Stomach (tissue), 9 donors: ENCODE measurements around the gene HSD11B1L. TPM values are rescaled to one million over a fixed set of nuclear protein-coding genes. Genes with fewer than 3 reads are reported as not detected.

ENCODE experiments used
- DNase-seq, 2 donors: peaks; one replicate each; pipeline versions ENCODE4 v3.0.0 to v3.0.0-alpha.2; 2013 to 2019
- H3K27ac ChIP-seq, 5 donors: fragments of 200-600 bp in 4 of 5; sonication (generic) in 4 of 5; one replicate each; pipeline ENCODE4 v1.5.1; 2013 to 2019; ENCODE audit warnings: mild to moderate bottlenecking in 1 of 5, moderate library complexity in 1 of 5
- H3K27me3 ChIP-seq, 3 donors: fragments of 200-600 bp; sonication (generic); one replicate each; pipeline ENCODE4 v1.5.1; 2017 to 2019; ENCODE audit warnings: mixed run types in 1 of 3
- H3K36me3 ChIP-seq, 4 donors: fragments of 200-600 bp; sonication (generic); 1 replicate in 3 of 4; 2 replicates in 1 of 4; pipeline ENCODE4 v1.5.1; 2016 to 2019
- H3K4me1 ChIP-seq, 4 donors: fragments of 200-600 bp; sonication (generic); one replicate each; pipeline ENCODE4 v1.5.1; 2016 to 2019
- H3K4me3 ChIP-seq, 4 donors: fragments of 200-600 bp; sonication (generic) in 3 of 4; one replicate each; pipeline ENCODE4 v1.5.1; 2016 to 2019; ENCODE audit warnings: mild to moderate bottlenecking in 1 of 4
- H3K9me3 ChIP-seq, 4 donors: fragments of 200-600 bp; sonication (generic); one replicate each; pipeline ENCODE4 v1.5.1; 2016 to 2019
- CTCF ChIP-seq, 7 experiments: fragments of 450-650 bp in 4 of 7; fragments of 200-600 bp in 3 of 7; sonication (generic) in 3 of 7; IDR thresholded peaks; one replicate each; pipeline ENCODE4 v1.5.1; 2016 to 2019; ENCODE audit warnings: antibody characterized with exemption in 7 of 7, control low read depth in 2 of 7, mild to moderate bottlenecking in 1 of 7
- EP300 ChIP-seq: sonication (generic); formaldehyde crosslinking; IDR thresholded peaks from one replicate; pipeline ENCODE4 v1.6.1; 2017; ENCODE audit warnings: antibody characterized with exemption
- POLR2A ChIP-seq, 4 donors: fragments of 450-650 bp; IDR thresholded peaks; one replicate each; pipeline ENCODE4 v1.6.1; 2016; ENCODE audit warnings: antibody characterized with exemption in 4 of 4, control low read depth in 2 of 4, mild to moderate bottlenecking in 1 of 4, moderate library complexity in 1 of 4
- POLR2AphosphoS5 ChIP-seq, 3 donors: sonication (generic); formaldehyde crosslinking; IDR thresholded peaks; one replicate each; pipeline ENCODE4 v1.6.1; 2016; ENCODE audit warnings: antibody characterized with exemption in 3 of 3
- WGBS, 5 donors: extraction: QIAGEN DNeasy Blood & Tissue Kit in 3 of 5; methylation state at CpG; one replicate each; pipeline versions ENCODE4 v1.1.5 to v1.1.7; 2013 to 2018; 5-methylcytosine and 5-hydroxymethylcytosine counted together
- intact Hi-C: fragments of 100-400 bp; cut with DNase I; formaldehyde crosslinking; loops from one replicate; pipeline ENCODE4 v1.15.1; 2023; ENCODE audit warnings: low total_unique reads
- polyA plus RNA-seq, 3 donors: library from polyadenylated mRNA; stranded (reverse); fragments of 200-250 nt; gene quantifications; one replicate each; pipeline ENCODE4 v1.2.3, GENCODE V29; 2013
- total RNA-seq, 5 donors: library from RNA; depleted of rRNA; stranded (reverse); fragments of >200 nt; gene quantifications; one replicate each; pipeline versions ENCODE4 v1.1.0 to v1.2.3, GENCODE V29; 2014 to 2016
- donor health status: healthy with polysubstance abuse.
- donor health status: Bipolar disorder and iron deficiency.
- donor health status: healthy.

Gene HSD11B1L
- total and polyA plus RNA-seq, 8 donors = 0.89 to 26.8 (median 5.4) TPM

DNA sequence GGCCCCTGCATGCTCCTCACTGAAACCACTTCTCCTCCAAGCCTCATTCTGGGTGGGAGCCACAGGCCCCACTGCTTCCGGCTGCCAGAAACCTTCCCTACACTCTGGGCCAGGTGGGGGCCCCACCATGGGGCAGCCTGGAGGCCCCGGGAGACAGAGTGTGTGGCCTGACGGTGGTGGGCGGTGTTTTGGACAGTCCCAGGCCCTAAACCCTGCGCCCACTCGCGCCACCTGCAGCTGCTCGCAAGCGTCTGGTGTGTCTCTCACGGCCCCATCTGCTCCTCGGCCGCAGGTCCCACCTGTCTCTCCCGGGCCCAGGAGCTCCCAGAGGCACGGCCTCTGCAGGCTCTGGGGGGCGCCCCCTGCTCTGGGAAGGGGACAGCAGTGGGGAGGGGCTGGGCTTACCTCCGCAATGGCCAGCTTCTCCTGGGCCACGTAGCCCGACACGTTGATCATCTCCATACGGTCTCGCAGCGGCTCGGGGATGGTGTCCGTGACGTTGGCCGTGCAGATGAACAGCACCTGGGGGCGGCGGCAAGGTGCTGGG, 14.9 kb downstream of the HSD11B1L start:
- 84 to 93% (median 86%) methylated on average over 14 to 28 of the region's 28 CpGs for WGBS, 5 donors
- Histone ChIP-seq H3K9me3 (no peaks in the 10 kb centered on the region), H3K4me3 (no peak overlapping the region), H3K36me3 (peaks cover 74 to 93% (median 92%) of the 10 kb centered on the region in 4 donors), H3K27ac (no peak overlapping the region), H3K27me3 (no peaks in the 10 kb centered on the region), H3K4me1 (peaks cover 17 to 39% (median 33%) of the 10 kb centered on the region in 4 donors)
- DNase-seq = no peak
- intact Hi-C loops = no loop called here
- TF ChIP-seq EP300 (no peak), CTCF (IDR thresholded peaks at IDR 0.05) (no peak), POLR2AphosphoS5 (IDR thresholded peaks at IDR 0.05) (no peak), POLR2A (IDR thresholded peaks at IDR 0.05) (no peak)

GRCh38 chr19:5696196-5697021, 15.6 kb downstream of the HSD11B1L start:
- 75 to 87% (median 80%) methylated on average over 20 to 42 of the region's 42 CpGs for WGBS, 5 donors
- H3K9me3 ChIP-seq = no peaks in the 10 kb centered on the region
- H3K4me3 ChIP-seq = no peak overlapping the region
- H3K36me3 ChIP-seq = peaks cover 79 to 100% (median 99%) of the 10 kb centered on the region in 4 donors
- intact Hi-C loops = no loop called here
- H3K4me1 ChIP-seq = peaks cover 12 to 32% (median 26%) of the 10 kb centered on the region in 4 donors
- no peak overlapping the region for H3K27ac ChIP-seq
- no peak for DNase-seq
- no peaks in the 10 kb centered on the region for H3K27me3 ChIP-seq
- TF ChIP-seq EP300 = no peak
- no peak for TF ChIP-seq POLR2A (IDR thresholded peaks at IDR 0.05)
- TF ChIP-seq POLR2AphosphoS5 (IDR thresholded peaks at IDR 0.05) = no peak
- no peak for TF ChIP-seq CTCF (IDR thresholded peaks at IDR 0.05)

- DNase-seq = no peak
- H3K27ac ChIP-seq = no peak overlapping the region
- intact Hi-C loops = no loop called here
- peaks cover 74 to 100% (median 99%) of the 10 kb centered on the region in 4 donors for H3K36me3 ChIP-seq
- no peak overlapping the region for H3K4me3 ChIP-seq
- no peaks in the 10 kb centered on the region for H3K27me3 ChIP-seq
- H3K4me1 ChIP-seq = peaks cover 4 to 24% (median 17%) of the 10 kb centered on the region in 4 donors
- WGBS, 5 donors = 75 to 83% (median 78%) methylated on average over 22 to 25 of the region's 25 CpGs
- TF ChIP-seq EP300 (no peak), POLR2AphosphoS5 (IDR thresholded peaks at IDR 0.05) (no peak), POLR2A (IDR thresholded peaks at IDR 0.05) (no peak), CTCF (IDR thresholded peaks at IDR 0.05) (no peak)
- H3K9me3 ChIP-seq = no peaks in the 10 kb centered on the region
These were observed 16.4 kb downstream of the HSD11B1L start for GRCh38 chr19:5697022-5697889.
